Naive B cell (primary cell): Measurements from ENCODE around the gene DIP2C. TPM values are rescaled to one million over a fixed set of nuclear protein-coding genes. Genes with fewer than 3 reads are reported as not detected.

Experiments
- ATAC-seq, 2 donors: fragments of 150-1000 bp; cut with Tn5 transposase; 2 replicates each; pipeline ENCODE4 v1.10.0; 2021; ENCODE audit warnings: low read depth in 2 of 2, mild to moderate bottlenecking in 2 of 2, moderate library complexity in 2 of 2
- DNase-seq: peaks from one replicate; pipeline ENCODE4 v3.0.0; 2022
- H3K27ac Mint-ChIP-seq, 6 donors: one replicate each; pipeline ENCODE4 v1.8.0; 2020 to 2022; ENCODE audit warnings: mild to moderate bottlenecking in 6 of 6, mixed read lengths in 6 of 6, moderate library complexity in 5 of 6, inconsistent platforms in 2 of 6
- H3K27me3 Mint-ChIP-seq, 3 donors: one replicate each; pipeline ENCODE4 v1.8.0; 2021 to 2022; ENCODE audit warnings: mixed read lengths in 3 of 3, mild to moderate bottlenecking in 1 of 3
- H3K36me3 Mint-ChIP-seq, 2 donors: one replicate each; pipeline ENCODE4 v1.8.0; 2020 to 2022; ENCODE audit warnings: mixed read lengths in 2 of 2, inconsistent platforms in 1 of 2, mild to moderate bottlenecking in 1 of 2
- H3K4me1 Mint-ChIP-seq, 3 donors: one replicate each; pipeline ENCODE4 v1.8.0; 2020 to 2022; ENCODE audit warnings: mixed read lengths in 3 of 3, inconsistent platforms in 1 of 3, mild to moderate bottlenecking in 1 of 3, moderate library complexity in 1 of 3
- H3K4me3 Mint-ChIP-seq, 8 donors: one replicate each; pipeline ENCODE4 v1.8.0; 2020 to 2022; ENCODE audit warnings: mild to moderate bottlenecking in 8 of 8, mixed read lengths in 8 of 8, moderate library complexity in 8 of 8, inconsistent platforms in 2 of 8
- H3K9me3 Mint-ChIP-seq, 7 donors: one replicate each; pipeline ENCODE4 v1.8.0; 2020 to 2022; ENCODE audit warnings: mixed read lengths in 7 of 7, mild to moderate bottlenecking in 5 of 7, inconsistent platforms in 2 of 7, moderate library complexity in 1 of 7
- polyA plus RNA-seq, 6 donors: library from polyadenylated mRNA; unstranded; fragments of 300-500 nt; fragmentation: Illumina TruSeq; gene quantifications; one replicate each; pipeline ENCODE4 v1.2.3, GENCODE V29; 2021; ENCODE audit warnings: low read depth in 6 of 6

Gene DIP2C
- polyA plus RNA-seq, 6 donors from 2014 or later: 0.36 to 1.7 (median 0.78) TPM; not detected in 1

DNA sequence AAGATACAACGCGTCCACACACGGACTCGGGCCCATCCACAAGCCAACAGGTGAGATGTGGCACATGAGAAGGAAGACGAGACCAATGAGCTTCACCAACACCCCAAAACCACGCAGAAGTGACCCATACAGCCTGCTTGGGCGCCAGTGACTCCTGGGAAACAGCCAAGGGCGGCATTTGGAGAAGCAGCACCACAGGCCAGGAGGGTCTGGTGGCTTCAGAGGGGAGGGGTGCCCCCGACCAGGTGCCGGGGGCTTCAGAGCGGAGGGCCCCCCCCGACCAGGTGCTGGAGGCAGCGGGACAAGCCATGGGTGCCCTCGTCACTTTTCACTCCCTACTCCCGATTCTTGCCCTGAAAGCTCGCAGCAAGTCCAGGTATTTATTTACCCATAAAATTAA lies 140.1 kb downstream of the DIP2C start:
- ATAC-seq: no peak
- H3K27ac Mint-ChIP-seq: no peak overlapping the region
- no peaks in the 10 kb centered on the region for H3K36me3 Mint-ChIP-seq
- H3K4me1 Mint-ChIP-seq: peaks cover 0 to 4% (median 0%) of the 10 kb centered on the region in 3 donors
- H3K27me3 Mint-ChIP-seq: peaks cover 15 to 50% (median 45%) of the 10 kb centered on the region in 3 donors
- no peak overlapping the region for H3K4me3 Mint-ChIP-seq
- DNase-seq: no peak
- no peaks in the 10 kb centered on the region for H3K9me3 Mint-ChIP-seq

DNA sequence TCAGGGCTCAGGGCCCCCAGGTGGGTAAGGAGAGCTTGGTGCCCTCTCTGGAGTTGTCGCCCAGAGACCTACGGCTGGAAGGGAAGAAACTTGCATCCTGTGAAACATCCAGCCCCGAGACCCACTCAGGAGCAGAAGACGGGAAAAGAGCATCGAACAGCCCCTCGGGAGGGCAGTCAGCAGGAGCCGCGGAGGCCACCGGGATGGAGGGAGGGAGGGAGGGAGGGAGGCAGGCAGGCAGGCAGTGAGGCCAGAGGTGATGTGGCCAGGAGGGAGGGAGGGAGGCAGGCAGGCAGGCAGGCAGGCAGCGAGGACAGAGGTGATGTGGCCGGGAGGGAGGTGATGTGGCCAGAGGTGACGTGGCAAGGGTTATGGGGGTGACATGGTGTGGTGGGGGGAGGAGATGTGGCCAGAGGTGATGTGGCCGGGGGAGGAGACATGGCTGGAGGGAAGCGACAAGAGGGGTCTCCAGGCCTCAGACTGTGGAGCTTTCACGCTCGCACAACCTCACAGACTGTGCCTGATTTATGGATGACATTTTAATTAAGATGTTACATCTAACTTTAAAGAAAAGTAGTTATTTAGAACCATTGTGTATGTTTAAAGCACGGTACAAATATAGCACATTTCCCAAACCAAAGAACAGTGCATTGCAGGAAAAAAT lies 141.1 kb downstream of the DIP2C start:
- no peak overlapping the region for H3K4me3 Mint-ChIP-seq
- DNase-seq: no peak
- H3K4me1 Mint-ChIP-seq: peaks cover 0 to 4% (median 0%) of the 10 kb centered on the region in 3 donors
- H3K27ac Mint-ChIP-seq: no peak overlapping the region
- ATAC-seq: no peak
- no peaks in the 10 kb centered on the region for H3K9me3 Mint-ChIP-seq
- no peaks in the 10 kb centered on the region for H3K36me3 Mint-ChIP-seq
- H3K27me3 Mint-ChIP-seq: peaks cover 11 to 42% (median 41%) of the 10 kb centered on the region in 3 donors

DNA sequence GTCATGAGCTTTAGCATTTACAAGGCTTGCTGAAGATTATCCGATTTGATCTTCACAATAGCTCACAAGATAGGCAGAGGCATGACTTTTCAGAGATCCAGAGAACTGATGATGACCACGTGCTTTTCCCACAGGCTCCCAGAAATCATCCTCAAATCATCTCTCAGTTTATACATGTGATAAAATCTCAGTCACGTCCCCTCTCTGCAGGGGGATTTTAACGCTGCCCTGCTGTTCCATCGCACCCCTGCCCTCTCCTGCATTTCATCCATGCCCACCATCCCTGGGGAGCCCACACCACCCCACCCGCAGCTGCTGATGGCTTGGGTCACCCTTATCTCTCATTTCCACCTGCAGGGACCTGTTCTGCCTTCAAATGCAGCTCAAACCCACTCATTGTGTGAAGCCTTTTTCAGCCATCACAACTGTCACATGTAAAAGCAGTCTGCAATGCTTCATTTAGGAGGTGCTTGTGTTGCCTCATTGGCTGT lies 141.8 kb downstream of the DIP2C start:
- H3K27me3 Mint-ChIP-seq: peaks cover 14 to 41% (median 39%) of the 10 kb centered on the region in 3 donors
- no peak overlapping the region for H3K27ac Mint-ChIP-seq
- no peaks in the 10 kb centered on the region for H3K36me3 Mint-ChIP-seq
- H3K9me3 Mint-ChIP-seq: no peaks in the 10 kb centered on the region
- peaks cover 0 to 4% (median under 1%) of the 10 kb centered on the region in 3 donors for H3K4me1 Mint-ChIP-seq
- no peak for DNase-seq
- no peak for ATAC-seq
- H3K4me3 Mint-ChIP-seq: no peak overlapping the region

DNA sequence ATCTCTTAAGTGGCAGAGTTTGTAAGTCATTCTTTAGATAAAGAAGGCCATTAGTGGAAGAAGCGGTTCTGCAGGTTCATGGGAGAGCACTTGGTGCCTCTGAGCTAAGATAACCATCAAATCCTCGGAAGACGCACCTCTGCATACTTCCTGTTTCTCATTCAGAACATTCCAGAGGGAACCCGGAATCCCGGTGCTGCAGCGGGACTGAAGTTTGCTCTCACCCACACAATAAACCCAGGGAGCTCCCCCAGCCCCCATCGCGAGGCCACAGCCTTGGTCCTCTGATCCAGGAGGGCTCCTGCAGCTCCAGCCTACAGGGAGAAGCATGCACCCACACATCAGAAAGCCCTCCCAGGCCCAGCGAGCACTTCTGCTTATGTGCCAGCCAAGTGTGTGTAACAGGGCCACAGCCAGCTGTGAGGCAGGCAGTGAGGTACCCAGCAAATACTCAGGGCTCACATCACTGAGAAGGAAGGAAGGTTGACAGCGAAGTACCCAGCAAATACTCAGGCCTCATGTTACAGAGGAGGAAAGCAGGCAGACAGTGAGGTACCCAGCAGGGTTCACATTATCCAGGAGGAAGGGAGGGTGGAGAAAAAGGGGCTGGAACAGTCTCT lies 142.4 kb downstream of the DIP2C start:
- H3K27me3 Mint-ChIP-seq: peaks cover 18 to 46% (median 45%) of the 10 kb centered on the region in 3 donors
- DNase-seq: no peak
- no peak for ATAC-seq
- no peaks in the 10 kb centered on the region for H3K9me3 Mint-ChIP-seq
- H3K4me1 Mint-ChIP-seq: peaks cover 1 to 6% (median 6%) of the 10 kb centered on the region in 3 donors
- H3K36me3 Mint-ChIP-seq: peaks cover 0 to 3% of the 10 kb centered on the region in 2 donors
- peak overlapping the region in 1 of 8 donors; percentile 45 for H3K4me3 Mint-ChIP-seq
- H3K27ac Mint-ChIP-seq: no peak overlapping the region

DNA sequence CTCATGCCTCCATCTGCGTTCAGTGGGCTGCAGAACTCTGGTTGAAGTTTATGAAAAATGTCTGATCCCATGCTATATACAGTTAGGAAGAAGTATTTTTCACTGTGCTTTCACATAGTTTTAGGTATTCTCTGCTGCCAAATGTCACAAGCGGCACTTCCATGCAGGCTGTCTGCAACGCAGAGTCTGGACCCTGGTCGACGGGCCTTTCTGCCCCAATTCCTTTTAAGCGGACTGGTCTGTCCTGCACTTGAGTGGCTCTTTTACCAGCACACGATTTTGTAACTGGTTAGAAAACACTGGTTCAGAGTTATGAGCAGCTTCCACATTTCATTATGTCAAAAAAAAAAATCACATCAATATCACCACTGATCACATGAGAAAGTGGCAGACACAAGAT lies 143.0 kb downstream of the DIP2C start:
- no peak for ATAC-seq
- Mint-ChIP-seq H3K36me3 (peaks cover 0 to 7% of the 10 kb centered on the region in 2 donors), H3K27me3 (peaks cover 23 to 53% (median 51%) of the 10 kb centered on the region in 3 donors), H3K9me3 (no peaks in the 10 kb centered on the region), H3K4me3 (no peak overlapping the region), H3K27ac (no peak overlapping the region), H3K4me1 (peaks cover 7 to 12% (median 12%) of the 10 kb centered on the region in 3 donors)
- no peak for DNase-seq

DNA sequence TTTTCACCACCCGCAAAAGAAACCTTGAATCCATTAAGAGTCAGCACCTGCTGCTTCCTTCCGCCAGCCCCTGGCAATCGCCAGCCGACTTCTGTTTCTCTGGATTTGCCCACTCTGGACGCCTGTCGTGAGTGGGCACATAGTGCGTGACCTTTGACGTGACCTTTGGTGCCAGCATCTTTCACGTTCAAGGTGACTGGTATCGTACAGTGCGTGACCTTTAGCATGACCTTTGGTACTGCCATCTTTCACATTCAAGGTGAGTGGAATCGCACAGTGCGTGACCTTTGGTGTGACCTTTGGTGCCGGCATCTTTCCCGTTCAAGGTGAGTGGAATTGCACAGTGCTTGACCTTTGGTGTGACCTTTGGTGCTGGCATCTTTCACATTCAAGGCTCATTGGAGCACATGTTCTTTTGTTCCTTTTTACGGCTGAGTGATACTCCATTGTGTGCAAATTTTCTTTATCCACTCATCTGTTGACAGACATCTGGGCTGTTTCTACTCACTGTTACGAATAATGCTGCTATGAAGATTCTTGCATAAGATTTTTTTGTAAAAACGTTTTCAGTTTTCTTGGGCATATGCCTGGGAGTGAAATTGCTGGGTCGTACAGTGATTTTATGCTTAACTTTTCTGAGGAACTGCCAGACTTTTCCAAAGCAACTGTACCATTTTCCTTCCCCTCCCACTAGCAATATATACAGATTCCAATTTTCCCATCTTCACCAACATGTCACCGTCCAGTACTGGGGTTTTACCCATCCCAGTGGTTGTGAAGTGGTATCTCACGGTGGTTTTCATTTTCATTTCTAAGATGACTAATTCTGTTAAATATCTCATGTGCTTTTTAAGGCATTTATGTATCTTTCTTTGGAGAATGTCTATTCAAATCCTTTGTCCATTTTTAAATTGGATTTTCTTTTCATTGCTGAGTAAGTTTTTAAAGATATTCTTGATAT lies 145.3 kb downstream of the DIP2C start:
- H3K4me3 Mint-ChIP-seq: no peak overlapping the region
- no peak overlapping the region for H3K27ac Mint-ChIP-seq
- H3K9me3 Mint-ChIP-seq: no peaks in the 10 kb centered on the region
- peaks cover 10 to 24% (median 13%) of the 10 kb centered on the region in 3 donors for H3K4me1 Mint-ChIP-seq
- no peak for DNase-seq
- no peak for ATAC-seq
- H3K36me3 Mint-ChIP-seq: peaks cover 5 to 7% of the 10 kb centered on the region in 2 donors
- H3K27me3 Mint-ChIP-seq: peaks cover 40 to 57% (median 56%) of the 10 kb centered on the region in 3 donors

DNA sequence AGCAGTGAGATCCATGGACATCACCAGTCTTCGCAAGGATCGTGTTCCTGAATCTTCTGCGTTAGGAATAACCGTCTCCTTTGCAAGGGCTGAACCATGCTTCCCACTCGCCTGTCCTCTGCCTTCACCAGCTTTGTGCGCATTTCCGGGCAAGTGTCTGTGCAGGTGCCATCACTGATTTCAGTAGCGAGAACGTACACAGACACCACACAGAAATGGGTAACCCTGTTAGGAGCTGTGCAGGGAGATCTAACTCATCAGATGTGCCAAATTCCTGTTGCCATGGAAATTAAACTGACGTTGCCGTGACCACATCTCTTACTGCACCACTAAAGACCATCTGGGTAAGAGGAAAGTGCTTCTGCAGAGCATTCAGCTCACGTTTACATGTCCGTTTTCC lies 146.3 kb downstream of the DIP2C start:
- Mint-ChIP-seq H3K27ac (no peak overlapping the region), H3K4me3 (peak overlapping the region in 1 of 8 donors; percentile 3), H3K27me3 (peaks cover 46 to 49% (median 48%) of the 10 kb centered on the region in 3 donors), H3K4me1 (peaks cover 10 to 24% (median 13%) of the 10 kb centered on the region in 3 donors), H3K9me3 (no peaks in the 10 kb centered on the region), H3K36me3 (peaks cover 5 to 7% of the 10 kb centered on the region in 2 donors)
- DNase-seq (no peak), ATAC-seq (no peak)

DNA sequence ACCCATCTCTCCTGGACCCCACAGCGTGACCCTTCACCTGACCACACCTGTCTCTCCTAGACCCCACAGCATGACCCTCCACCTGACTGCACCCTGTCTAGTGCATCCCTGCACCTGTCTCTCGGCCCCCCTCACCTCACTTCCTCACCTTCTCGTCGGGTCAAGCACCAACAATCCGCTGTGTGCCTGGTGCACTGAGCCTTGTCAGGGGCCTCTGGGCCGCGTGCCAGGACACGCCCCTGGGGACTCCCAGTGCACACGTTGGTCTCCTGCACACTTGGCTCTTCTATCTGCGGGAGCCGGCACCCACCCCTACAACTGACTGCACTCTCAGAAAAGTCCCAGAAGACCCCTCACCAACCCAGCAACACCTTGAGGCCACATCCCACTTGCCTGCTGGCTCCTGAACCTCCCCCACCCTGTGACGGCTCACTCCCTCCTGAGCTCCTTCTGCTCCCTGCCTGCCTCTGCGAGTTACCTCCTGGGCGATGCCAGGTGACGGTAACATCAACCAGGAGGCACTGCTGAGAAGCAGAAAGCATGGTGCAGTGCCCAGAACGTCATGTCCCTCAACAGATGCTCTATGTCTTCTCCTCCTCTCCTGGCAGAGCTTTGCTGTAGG lies 147.6 kb downstream of the DIP2C start:
- Mint-ChIP-seq H3K4me3 (peak overlapping the region in 1 of 8 donors; percentile 85), H3K9me3 (no peaks in the 10 kb centered on the region), H3K27ac (peak overlapping the region in 1 of 6 donors; percentile 54), H3K36me3 (peaks cover 5 to 7% of the 10 kb centered on the region in 2 donors), H3K4me1 (peaks cover 9 to 24% (median 10%) of the 10 kb centered on the region in 3 donors), H3K27me3 (peaks cover 42 to 43% (median 42%) of the 10 kb centered on the region in 3 donors)
- DNase-seq: peak; percentile 2
- peak in 1 of 2 donors; percentile 46 for ATAC-seq

DNA sequence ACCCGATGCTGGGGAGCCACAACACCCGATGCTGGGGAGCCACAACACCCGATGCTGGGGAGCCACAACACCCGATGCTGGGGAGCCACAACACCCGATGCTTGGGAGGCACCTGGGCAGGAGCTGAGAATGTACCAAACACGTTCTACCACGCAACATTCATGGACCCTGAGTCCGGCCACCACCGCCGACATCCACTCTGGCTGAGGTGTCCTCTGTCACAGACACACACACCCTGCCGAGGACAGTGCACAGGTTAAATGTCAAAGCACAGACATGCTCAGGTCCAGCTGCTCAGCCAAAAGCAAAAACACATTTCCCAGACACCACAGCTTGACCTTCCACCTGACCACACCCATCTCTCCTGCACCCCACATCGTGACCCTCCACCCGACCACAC lies 148.4 kb downstream of the DIP2C start:
- no peak overlapping the region for H3K4me3 Mint-ChIP-seq
- H3K27me3 Mint-ChIP-seq: peaks cover 43 to 48% (median 45%) of the 10 kb centered on the region in 3 donors

DNA sequence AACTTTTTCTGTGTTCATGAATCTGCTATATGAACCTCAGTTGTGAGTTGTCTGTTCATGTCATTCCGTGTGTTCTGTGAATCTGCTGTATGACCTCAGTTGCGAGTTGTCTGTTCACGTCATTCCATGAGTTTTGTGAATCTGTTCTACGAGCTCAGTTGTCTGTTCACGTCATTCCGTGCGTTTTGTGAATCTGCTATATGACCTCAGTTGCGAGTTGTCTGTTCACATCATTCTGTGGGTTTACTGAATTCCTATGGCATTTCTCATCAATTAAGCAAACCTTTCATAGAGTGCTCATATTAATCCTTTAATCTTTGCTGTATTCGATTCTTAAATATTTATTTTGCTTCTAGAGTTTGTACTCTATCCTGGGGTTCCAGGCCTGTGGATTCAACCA lies 150.6 kb downstream of the DIP2C start:
- H3K4me1 Mint-ChIP-seq: peaks cover 9 to 24% (median 10%) of the 10 kb centered on the region in 3 donors
- no peak overlapping the region for H3K27ac Mint-ChIP-seq
- no peak overlapping the region for H3K4me3 Mint-ChIP-seq
- ATAC-seq (no peak), DNase-seq (no peak)
- peaks cover 5 to 7% of the 10 kb centered on the region in 2 donors for H3K36me3 Mint-ChIP-seq
- H3K9me3 Mint-ChIP-seq: no peaks in the 10 kb centered on the region
- peaks cover 42 to 54% (median 50%) of the 10 kb centered on the region in 3 donors for H3K27me3 Mint-ChIP-seq

More for the DNA sequence above, 148.4 kb downstream of the DIP2C start:
- ATAC-seq: no peak
- no peak overlapping the region for H3K27ac Mint-ChIP-seq
- H3K4me1 Mint-ChIP-seq: peaks cover 9 to 24% (median 10%) of the 10 kb centered on the region in 3 donors
- H3K36me3 Mint-ChIP-seq: peaks cover 5 to 7% of the 10 kb centered on the region in 2 donors
- no peaks in the 10 kb centered on the region for H3K9me3 Mint-ChIP-seq
- no peak for DNase-seq

DNA sequence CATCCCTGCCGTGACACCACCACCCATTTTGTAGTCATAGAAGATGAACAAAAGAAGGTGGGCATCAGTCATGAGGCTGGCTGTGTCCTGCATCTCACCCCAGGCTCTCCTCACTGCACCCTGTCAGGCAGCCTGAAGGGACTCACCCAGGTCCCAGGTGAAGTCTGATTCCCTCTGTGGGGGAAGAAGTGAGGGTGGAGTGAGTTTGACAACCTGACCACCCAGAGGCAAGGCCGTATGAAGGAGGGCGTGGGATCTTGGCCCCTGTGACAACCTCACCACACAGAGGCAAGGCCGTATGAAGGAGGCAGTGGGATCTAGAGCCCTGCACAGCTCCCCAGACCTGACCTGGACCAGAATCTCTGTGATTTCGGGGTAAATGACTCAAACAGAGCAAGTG lies 152.5 kb downstream of the DIP2C start:
- no peak for ATAC-seq
- Mint-ChIP-seq H3K4me1 (peaks cover 6 to 17% (median 8%) of the 10 kb centered on the region in 3 donors), H3K4me3 (no peak overlapping the region), H3K27ac (no peak overlapping the region), H3K27me3 (peaks cover 33 to 52% (median 47%) of the 10 kb centered on the region in 3 donors), H3K9me3 (no peaks in the 10 kb centered on the region), H3K36me3 (peaks cover 3 to 5% of the 10 kb centered on the region in 2 donors)
- no peak for DNase-seq

DNA sequence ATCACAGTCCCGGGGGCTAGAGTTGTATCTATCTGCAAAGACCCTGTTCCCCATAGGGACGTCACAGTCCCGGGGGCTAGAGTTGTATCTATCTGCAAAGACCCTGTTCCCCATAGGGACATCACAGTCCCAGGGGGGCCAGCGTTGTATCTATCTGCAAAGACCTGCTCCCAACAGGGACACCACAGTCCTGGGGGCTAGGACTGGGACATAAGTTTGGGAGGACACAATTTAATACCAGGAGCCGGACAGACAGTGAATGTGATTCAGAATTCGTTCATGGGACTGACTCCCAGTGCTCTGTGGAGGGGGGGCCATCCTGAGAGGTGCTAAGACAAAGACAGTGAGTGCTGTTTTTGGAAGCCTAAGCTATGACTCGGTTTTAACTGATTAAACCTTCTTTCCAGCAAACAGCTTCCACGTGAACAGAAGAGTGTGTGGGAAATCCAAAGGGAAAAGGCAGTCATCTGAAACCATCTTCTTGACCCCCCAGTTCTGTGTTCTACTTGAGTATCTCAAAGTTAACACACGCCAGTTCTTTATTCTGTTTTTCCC lies 153.0 kb downstream of the DIP2C start:
- no peaks in the 10 kb centered on the region for H3K9me3 Mint-ChIP-seq
- ATAC-seq (no peak), DNase-seq (no peak)
- peaks cover 0 to 5% of the 10 kb centered on the region in 2 donors for H3K36me3 Mint-ChIP-seq
- H3K4me3 Mint-ChIP-seq: no peak overlapping the region
- peaks cover under 1 to 12% (median 3%) of the 10 kb centered on the region in 3 donors for H3K4me1 Mint-ChIP-seq
- H3K27me3 Mint-ChIP-seq: peaks cover 28 to 48% (median 44%) of the 10 kb centered on the region in 3 donors
- no peak overlapping the region for H3K27ac Mint-ChIP-seq
